Natural killer cell (primary cell): ENCODE measurements around the gene RNF213. TPM values are rescaled to one million over a fixed set of nuclear protein-coding genes. Genes with fewer than 3 reads are reported as not detected.

Experiments
- ATAC-seq, 3 donors: fragments of 150-1000 bp in 2 of 3; fragments of 200-7000 bp in 1 of 3; cut with Tn5 transposase; 1 replicate in 1 of 3; 2 replicates in 2 of 3; pipeline ENCODE4 v1.10.0; 2021; ENCODE audit warnings: mild to moderate bottlenecking in 2 of 3, moderate library complexity in 2 of 3
- DNase-seq, 2 donors: peaks; one replicate each; pipeline versions ENCODE4 v3.0.0 to v3.0.0-alpha.2; 2013 to 2021; ENCODE audit warnings: mixed read lengths in 1 of 2
- H3K27ac ChIP-seq: one replicate; pipeline ENCODE4 v1.5.1; 2013; ENCODE audit warnings: mild to moderate bottlenecking, low read length
- H3K27me3 ChIP-seq: one replicate; pipeline ENCODE4 v1.6.1; 2013; ENCODE audit warnings: low read length; ENCODE audit not compliant: control insufficient read depth, insufficient read depth
- H3K36me3 ChIP-seq: one replicate; pipeline ENCODE4 v1.6.1; 2013; ENCODE audit warnings: low read length; ENCODE audit not compliant: control insufficient read depth, insufficient read depth
- H3K4me1 ChIP-seq: one replicate; pipeline ENCODE4 v1.6.1; 2013; ENCODE audit warnings: low read length; ENCODE audit not compliant: control insufficient read depth, insufficient read depth
- H3K4me3 ChIP-seq: one replicate; pipeline ENCODE4 v1.5.1; 2013; ENCODE audit warnings: low read length
- H3K9me3 ChIP-seq: one replicate; pipeline ENCODE4 v1.6.1; 2013; ENCODE audit warnings: low read length; ENCODE audit not compliant: control insufficient read depth, insufficient read depth
- H3K27ac Mint-ChIP-seq, 2 donors: one replicate each; pipeline ENCODE4 v1.8.0; 2022; ENCODE audit warnings: mild to moderate bottlenecking in 2 of 2, mixed read lengths in 2 of 2, moderate library complexity in 1 of 2
- H3K27me3 Mint-ChIP-seq, 2 donors: one replicate each; pipeline ENCODE4 v1.8.0; 2022; ENCODE audit warnings: low read depth in 2 of 2, mixed read lengths in 2 of 2
- H3K36me3 Mint-ChIP-seq: one replicate; pipeline ENCODE4 v1.8.0; 2022; ENCODE audit warnings: mixed read lengths
- H3K4me1 Mint-ChIP-seq, 2 donors: one replicate each; pipeline ENCODE4 v1.8.0; 2022; ENCODE audit warnings: mixed read lengths in 2 of 2
- H3K4me3 Mint-ChIP-seq: one replicate; pipeline ENCODE4 v1.8.0; 2022; ENCODE audit warnings: mild to moderate bottlenecking, moderate library complexity, mixed read lengths
- H3K9me3 Mint-ChIP-seq, 2 donors: one replicate each; pipeline ENCODE4 v1.8.0; 2022; ENCODE audit warnings: mixed read lengths in 2 of 2
- WGBS: methylation state at CpG from one replicate; pipeline ENCODE4 v1.1.7; 2013; ENCODE audit warnings: missing lambda C conversion rate; ENCODE audit not compliant: insufficient coverage; 5-methylcytosine and 5-hydroxymethylcytosine counted together
- intact Hi-C: fragments of 100-400 bp; cut with micrococcal nuclease; formaldehyde crosslinking; loops from one replicate; pipeline ENCODE4 v1.14.2; 2022
- total RNA-seq, 4 donors: library from RNA; stranded (reverse); fragments of 120-200 nt in 1 of 4; gene quantifications; one replicate each; pipeline versions ENCODE4 v1.2.3 to v1.2.4, GENCODE V29; 2013 to 2022
- TF ChIP-seq, protein P1 (sequence below): fragments of 200-600 bp; IDR thresholded peaks from one replicate; pipeline ENCODE4 v1.8.0; 2022; ENCODE audit warnings: antibody characterized with exemption

Gene RNF213
- total RNA-seq, 3 donors from 2014 or later (not counting 1 experiment from before 2014, with no cell fraction given) = 929 to 1,120 (median 1,060) TPM

- peaks cover 42% of the 10 kb centered on the region for H3K36me3 ChIP-seq
- intact Hi-C loops = no loop called here
These were observed 43.9 kb upstream of the RNF213 start for GRCh38 chr17:80216473-80217456.

DNA sequence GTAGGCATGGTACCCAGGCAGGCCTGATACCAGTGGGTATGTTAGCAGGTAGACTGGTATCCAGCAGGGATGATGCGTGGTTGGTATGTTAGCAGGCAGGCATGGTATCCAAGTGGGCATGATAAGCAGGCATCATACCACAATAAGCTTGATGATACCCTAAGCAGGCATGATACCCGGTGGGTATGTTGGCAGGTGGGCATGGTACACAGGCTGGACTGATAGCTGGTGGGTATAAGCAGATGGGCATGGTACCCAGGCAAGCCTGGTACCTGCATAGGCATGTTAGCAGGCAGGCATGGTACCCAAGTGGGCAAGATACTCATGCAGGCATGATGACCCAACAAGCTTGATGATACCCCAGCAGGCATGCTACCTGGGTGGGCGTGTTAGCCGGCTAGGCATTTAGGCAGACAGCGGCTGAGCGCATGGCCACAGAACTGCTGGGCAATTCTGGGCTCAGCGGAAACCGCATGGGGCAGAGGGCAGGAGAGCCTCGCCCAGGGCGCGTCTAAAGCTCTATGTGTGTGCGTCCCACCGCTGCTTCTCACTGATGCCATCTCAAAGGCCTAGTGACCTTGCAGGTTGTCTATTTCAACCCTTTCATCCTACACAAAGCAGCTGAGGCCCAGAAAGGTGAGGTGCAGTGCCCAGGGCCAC is 42.8 kb upstream of the RNF213 start:
- intact Hi-C loops = loop anchor here (2.0 kb wide), 1 partner anchor 47 kb away; no protein-coding TSS in a partner anchor
- Histone ChIP-seq H3K4me3 (no peak overlapping the region), H3K9me3 (no peaks in the 10 kb centered on the region), H3K27me3 (no peaks in the 10 kb centered on the region), H3K27ac (no peak overlapping the region), H3K4me1 (peaks cover 52% of the 10 kb centered on the region), H3K36me3 (peaks cover 33% of the 10 kb centered on the region)
- H3K9me3 Mint-ChIP-seq = no peaks in the 10 kb centered on the region
- ATAC-seq = no peak
- H3K36me3 Mint-ChIP-seq = no peaks in the 10 kb centered on the region
- TF ChIP-seq, protein P1, sequence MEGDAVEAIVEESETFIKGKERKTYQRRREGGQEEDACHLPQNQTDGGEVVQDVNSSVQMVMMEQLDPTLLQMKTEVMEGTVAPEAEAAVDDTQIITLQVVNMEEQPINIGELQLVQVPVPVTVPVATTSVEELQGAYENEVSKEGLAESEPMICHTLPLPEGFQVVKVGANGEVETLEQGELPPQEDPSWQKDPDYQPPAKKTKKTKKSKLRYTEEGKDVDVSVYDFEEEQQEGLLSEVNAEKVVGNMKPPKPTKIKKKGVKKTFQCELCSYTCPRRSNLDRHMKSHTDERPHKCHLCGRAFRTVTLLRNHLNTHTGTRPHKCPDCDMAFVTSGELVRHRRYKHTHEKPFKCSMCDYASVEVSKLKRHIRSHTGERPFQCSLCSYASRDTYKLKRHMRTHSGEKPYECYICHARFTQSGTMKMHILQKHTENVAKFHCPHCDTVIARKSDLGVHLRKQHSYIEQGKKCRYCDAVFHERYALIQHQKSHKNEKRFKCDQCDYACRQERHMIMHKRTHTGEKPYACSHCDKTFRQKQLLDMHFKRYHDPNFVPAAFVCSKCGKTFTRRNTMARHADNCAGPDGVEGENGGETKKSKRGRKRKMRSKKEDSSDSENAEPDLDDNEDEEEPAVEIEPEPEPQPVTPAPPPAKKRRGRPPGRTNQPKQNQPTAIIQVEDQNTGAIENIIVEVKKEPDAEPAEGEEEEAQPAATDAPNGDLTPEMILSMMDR = no peak
- 88% methylated on average over 13 of the region's 13 CpGs for WGBS
- H3K4me1 Mint-ChIP-seq = peaks cover 25 to 33% of the 10 kb centered on the region in 2 donors
- DNase-seq = no peak
- peak overlapping the region in 1 of 2 donors; percentile 95 for H3K27ac Mint-ChIP-seq
- H3K27me3 Mint-ChIP-seq = no peaks in the 10 kb centered on the region
- peak overlapping the region; percentile 13 for H3K4me3 Mint-ChIP-seq

More at GRCh38 chr17:80216473-80217456, 43.9 kb upstream of the RNF213 start:
- TF ChIP-seq, protein P1 = no peak
- H3K27me3 Mint-ChIP-seq = no peaks in the 10 kb centered on the region
- no peaks in the 10 kb centered on the region for H3K9me3 Mint-ChIP-seq
- H3K27ac Mint-ChIP-seq = peak overlapping the region in 1 of 2 donors; percentile 95
- H3K27ac ChIP-seq = no peak overlapping the region
- H3K4me3 ChIP-seq = no peak overlapping the region
- DNase-seq (no peak), ATAC-seq (no peak)
- no peaks in the 10 kb centered on the region for H3K27me3 ChIP-seq
- H3K4me1 ChIP-seq = peaks cover 52% of the 10 kb centered on the region
- no peaks in the 10 kb centered on the region for H3K9me3 ChIP-seq
- no peaks in the 10 kb centered on the region for H3K36me3 Mint-ChIP-seq
- H3K4me1 Mint-ChIP-seq = peaks cover 25 to 33% of the 10 kb centered on the region in 2 donors
- WGBS = 98% methylated on average over 40 of the region's 40 CpGs
- no peak overlapping the region for H3K4me3 Mint-ChIP-seq

GRCh38 chr17:80218391-80218790 is 42.3 kb upstream of the RNF213 start:
- Mint-ChIP-seq H3K9me3 (no peaks in the 10 kb centered on the region), H3K4me3 (peak overlapping the region; percentile 89), H3K4me1 (peaks cover 25 to 39% of the 10 kb centered on the region in 2 donors), H3K27me3 (no peaks in the 10 kb centered on the region), H3K27ac (peak overlapping the region; percentile 90 to 95), H3K36me3 (no peaks in the 10 kb centered on the region)
- Histone ChIP-seq H3K27ac (no peak overlapping the region), H3K36me3 (peaks cover 30% of the 10 kb centered on the region), H3K4me1 (peaks cover 47% of the 10 kb centered on the region), H3K4me3 (no peak overlapping the region), H3K27me3 (no peaks in the 10 kb centered on the region), H3K9me3 (no peaks in the 10 kb centered on the region)
- ATAC-seq (no peak), DNase-seq (no peak)
- intact Hi-C loops = loop anchor here (2.0 kb wide), 1 partner anchor 46 kb away; no protein-coding TSS in a partner anchor
- 91% methylated on average over 7 of the region's 7 CpGs for WGBS
- TF ChIP-seq, protein P1 = no peak
